Stromal cell of bone marrow (primary cell): Measurements from ENCODE around the gene NFIA.

Source experiments
- DNase-seq: peaks from one replicate; pipeline ENCODE4 v3.0.0-alpha.2; 2012; ENCODE audit warnings: low read depth

Gene NFIA

DNA sequence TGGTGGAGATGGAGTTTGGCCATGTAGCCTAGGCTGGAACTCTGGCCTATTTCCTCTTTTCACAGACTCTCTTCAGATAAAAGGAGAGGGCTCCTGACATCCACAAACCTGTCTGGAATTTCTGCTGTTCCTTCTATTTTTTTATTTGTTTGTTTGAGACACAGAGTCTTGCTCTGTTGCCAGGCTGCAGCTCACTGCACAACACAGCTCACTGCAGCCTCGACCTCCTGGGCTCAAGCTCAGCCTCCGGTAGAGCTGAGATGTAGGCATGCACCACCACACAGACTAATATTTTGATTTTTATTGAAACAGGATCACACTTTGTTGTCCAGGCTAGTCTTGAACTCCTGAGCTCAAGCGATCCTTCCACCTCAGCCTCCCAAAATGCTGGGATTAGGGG, 411.6 kb downstream of the NFIA start:
- no peak for DNase-seq

GRCh38 chr1:61496501-61496900, 414.1 kb downstream of the NFIA start:
- DNase-seq, result no peak

DNA sequence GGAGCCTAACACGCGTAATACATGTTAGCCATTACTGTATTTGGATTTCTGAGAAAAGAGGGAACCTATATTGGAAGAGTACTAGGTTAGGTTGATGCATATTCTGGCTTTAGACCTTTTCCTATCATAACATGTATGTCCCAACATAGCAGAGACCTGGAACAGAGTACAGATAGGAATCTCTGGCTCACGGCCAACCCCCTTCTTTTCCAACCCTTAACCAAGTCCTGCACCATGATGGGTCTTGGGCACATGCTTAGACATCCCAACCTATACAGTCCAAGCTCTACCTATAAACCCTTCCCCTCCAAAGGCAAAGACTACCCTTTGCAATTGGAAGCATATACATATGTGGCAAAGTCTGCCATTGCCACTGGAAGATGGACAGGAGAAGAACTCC, 414.7 kb downstream of the NFIA start:
- no peak for DNase-seq

DNA sequence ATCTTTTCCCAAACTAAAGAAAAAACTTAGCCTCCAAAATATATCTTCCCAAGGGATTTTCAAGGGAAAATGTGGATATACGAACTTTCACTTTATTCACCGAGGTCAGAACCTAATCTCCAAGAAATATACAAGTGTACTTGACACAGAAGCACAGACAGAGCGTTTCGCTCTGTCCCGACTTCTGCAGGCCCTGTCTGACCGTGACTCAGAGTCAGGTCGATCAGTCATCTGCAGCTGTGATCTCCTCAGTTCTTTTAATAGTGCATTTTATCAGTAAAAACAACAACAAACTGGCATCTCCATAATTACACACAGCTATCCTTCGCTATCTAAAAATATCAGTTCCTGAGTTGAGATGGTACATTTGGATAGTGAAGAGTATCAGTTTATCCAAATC, 416.0 kb downstream of the NFIA start:
- DNase-seq, result no peak

DNA sequence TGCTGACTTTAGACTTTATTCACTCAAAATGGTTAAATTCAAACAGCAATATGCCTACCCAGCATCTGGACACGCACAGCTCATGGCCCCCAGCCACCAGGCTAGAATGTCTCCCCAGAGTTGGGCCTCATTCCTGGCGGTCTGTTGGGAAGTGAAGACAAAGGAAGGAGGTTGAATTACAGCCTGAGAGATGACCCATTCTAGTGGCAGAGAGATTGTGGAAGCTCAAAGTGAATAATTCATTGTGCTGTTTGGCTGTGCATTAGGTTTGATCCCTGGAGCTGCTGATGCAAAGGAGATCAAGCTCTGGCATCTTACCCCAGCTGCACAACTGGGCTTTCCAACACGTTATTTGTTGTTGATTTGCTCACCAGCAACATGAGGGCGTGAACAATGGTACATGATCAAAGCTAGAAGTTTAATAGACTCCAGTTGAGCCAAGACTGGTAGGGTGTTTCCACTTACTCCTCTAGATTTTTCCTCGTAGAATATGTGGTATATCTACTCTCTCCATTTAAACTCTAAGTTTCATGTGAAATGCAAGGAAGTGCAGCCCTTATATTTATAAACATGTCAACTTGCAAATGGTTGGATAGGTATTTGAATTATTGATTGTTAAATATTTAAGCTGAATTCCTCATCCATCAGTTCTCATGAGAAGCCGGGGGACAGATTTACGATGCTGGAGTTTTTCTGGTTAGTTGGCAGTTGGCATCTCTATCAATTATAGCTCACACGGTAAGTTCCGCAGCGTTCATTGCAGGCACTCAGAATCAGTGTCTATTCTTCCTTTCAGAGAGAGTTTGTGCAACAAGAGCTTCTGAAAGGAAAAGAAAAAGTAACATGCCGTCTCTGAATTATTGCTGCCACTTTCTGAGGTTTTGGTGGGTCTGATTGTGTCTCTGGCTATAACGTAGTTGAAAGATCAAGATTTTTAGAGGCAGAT, 419.9 kb downstream of the NFIA start:
- DNase-seq, result no peak

DNA sequence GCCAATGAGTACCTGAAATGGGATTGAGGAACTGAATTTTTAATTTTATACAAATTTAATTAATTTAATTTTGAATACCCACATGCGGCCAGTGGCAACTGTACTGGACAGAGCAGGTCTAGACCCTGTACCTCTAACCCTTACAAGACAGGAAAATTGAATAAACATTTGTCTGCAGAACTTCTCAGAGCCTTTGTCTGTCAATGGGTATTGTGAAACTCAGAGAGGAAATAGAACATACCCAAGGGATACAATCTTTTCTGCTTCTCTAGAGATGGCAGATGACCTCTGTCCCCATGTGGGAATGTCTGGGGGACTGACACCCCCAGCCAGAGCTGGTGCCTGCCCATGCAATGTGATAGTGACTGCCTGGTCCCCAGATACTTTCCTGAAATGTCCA, 421.9 kb downstream of the NFIA start:
- DNase-seq, result no peak

DNA sequence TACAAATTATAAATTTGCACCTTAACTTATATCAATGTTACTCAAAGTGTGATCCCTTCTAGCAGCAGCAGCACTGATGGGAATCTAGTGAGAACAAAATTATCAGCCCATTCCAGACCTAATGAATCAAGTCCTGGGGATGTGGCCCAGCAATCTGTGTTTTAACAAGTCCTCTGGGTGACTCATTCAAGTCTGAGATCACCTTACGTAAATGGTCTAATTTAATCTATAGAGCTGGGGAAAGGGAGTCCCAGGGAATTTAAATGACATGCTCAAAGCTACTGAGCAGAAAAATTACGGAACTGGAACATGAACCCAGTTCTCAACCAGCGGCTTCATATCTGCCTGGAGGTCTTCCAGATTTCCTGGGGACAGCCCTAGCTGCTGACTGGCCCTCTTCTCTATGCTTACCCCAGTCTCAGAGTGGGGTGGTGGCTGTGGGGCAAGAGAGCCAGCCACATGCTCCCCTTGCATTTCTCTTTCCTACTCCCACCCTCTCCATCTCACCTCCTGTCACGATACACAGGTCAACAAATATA, 422.6 kb downstream of the NFIA start:
- no peak for DNase-seq

DNA sequence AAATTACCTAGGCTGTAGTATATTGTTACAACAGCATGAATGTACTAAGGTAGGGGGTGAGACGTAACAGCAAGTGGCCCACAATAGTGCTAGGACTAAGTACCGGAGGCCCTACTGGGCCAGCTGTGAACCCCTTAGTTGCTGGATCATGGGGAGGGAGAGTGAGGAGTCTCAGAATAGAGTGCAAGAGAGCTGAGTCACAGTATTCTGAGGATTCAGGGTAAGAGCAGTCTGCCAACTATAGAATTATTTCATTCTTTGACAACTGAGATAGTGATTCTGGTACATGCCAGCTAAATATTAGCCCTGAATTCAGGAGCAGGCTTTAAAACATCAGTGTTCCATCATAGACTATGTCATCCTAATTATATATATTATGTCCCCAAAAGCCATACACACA, 423.9 kb downstream of the NFIA start:
- no peak for DNase-seq

- no peak for DNase-seq
These were observed 424.7 kb downstream of the NFIA start for GRCh38 chr1:61506944-61507500.
